Bronchial epithelial cell (primary cell): ENCODE results near the gene TROAP. TPM values are rescaled to one million over a fixed set of nuclear protein-coding genes. Genes with fewer than 3 reads are reported as not detected.

Source experiments
- DNase-seq: peaks from one replicate; pipeline ENCODE4 v3.0.0-alpha.2; 2010; ENCODE audit warnings: low read depth
- FAIRE-seq: peaks from 2 replicates; lab custom pipeline; 2011; peaks lifted over from hg19 to GRCh38; lab: Jason Lieb, UNC
- H3K27me3 ChIP-seq: 2 replicates; pipeline ENCODE4 v1.5.1; 2011; ENCODE audit warnings: low read length; ENCODE audit not compliant: control insufficient read depth, insufficient read depth
- H3K36me3 ChIP-seq: 2 replicates; pipeline ENCODE4 v1.5.1; 2011; ENCODE audit warnings: low read length; ENCODE audit not compliant: control insufficient read depth, insufficient read depth
- H3K4me3 ChIP-seq: 2 replicates; pipeline ENCODE4 v1.5.1; 2011; ENCODE audit warnings: mild to moderate bottlenecking, low read depth, low read length, control low read depth
- total RNA-seq: library from RNA; depleted of rRNA; stranded (reverse); fragments of >200 nt; gene quantifications from 2 replicates; pipeline ENCODE4 v1.2.1, GENCODE V29; 2014
- TF ChIP-seq, protein P1 (sequence below): IDR thresholded peaks from 2 replicates; pipeline ENCODE4 v1.5.1; 2011; ENCODE audit warnings: mild to moderate bottlenecking, moderate library complexity, low read length, control low read depth, inconsistent platforms; ENCODE audit not compliant: insufficient read depth, severe bottlenecking

The TROAP gene, protein sequence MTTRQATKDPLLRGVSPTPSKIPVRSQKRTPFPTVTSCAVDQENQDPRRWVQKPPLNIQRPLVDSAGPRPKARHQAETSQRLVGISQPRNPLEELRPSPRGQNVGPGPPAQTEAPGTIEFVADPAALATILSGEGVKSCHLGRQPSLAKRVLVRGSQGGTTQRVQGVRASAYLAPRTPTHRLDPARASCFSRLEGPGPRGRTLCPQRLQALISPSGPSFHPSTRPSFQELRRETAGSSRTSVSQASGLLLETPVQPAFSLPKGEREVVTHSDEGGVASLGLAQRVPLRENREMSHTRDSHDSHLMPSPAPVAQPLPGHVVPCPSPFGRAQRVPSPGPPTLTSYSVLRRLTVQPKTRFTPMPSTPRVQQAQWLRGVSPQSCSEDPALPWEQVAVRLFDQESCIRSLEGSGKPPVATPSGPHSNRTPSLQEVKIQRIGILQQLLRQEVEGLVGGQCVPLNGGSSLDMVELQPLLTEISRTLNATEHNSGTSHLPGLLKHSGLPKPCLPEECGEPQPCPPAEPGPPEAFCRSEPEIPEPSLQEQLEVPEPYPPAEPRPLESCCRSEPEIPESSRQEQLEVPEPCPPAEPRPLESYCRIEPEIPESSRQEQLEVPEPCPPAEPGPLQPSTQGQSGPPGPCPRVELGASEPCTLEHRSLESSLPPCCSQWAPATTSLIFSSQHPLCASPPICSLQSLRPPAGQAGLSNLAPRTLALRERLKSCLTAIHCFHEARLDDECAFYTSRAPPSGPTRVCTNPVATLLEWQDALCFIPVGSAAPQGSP
- 2.6 and 5.2 TPM in 2 replicates for total RNA-seq

DNA sequence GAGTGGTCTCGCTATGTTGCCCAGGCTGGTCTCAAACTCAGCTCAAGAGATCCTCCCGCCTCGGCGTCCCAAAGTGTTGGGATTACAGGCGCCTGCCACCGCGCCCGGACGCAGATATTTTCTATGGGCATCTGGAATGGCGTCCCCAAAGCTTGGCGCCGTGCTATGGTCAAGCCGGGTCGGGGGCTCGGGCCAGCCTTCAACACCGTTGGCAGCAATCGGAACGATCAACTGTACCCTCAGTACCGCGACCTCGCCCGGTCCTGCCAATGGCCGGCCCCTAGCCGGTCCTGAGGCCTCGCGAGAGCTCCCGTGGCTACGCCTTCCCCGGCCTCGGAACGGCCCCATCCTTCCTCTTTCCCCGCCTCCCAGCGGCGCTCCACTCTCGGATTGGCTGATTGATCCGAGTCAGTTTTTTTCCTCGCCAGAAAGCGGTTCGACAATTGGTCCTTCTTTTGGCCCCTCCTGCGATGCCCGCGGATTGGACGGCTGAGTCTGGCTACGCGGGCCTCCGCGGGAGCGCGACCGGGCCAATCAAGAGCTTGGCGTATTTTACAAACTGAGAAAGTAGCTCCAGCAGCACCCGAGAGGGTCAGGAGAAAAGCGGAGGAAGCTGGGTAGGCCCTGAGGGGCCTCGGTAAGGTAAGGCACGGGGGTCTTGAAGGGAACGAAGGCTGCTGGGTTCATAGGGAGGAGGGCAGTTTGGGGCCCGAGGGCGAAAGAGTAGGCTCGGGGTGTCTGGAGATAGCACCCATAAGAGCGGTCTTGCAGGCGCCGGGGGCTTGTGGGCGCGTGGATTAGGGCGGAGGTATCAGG lies at the start of gene TROAP:
Gene TROAP, plus strand, starts transcription at position 548 of the 816 bp plus-strand sequence. CDS start 354 bp downstream, outside the sequence.
- TF ChIP-seq, protein P1, sequence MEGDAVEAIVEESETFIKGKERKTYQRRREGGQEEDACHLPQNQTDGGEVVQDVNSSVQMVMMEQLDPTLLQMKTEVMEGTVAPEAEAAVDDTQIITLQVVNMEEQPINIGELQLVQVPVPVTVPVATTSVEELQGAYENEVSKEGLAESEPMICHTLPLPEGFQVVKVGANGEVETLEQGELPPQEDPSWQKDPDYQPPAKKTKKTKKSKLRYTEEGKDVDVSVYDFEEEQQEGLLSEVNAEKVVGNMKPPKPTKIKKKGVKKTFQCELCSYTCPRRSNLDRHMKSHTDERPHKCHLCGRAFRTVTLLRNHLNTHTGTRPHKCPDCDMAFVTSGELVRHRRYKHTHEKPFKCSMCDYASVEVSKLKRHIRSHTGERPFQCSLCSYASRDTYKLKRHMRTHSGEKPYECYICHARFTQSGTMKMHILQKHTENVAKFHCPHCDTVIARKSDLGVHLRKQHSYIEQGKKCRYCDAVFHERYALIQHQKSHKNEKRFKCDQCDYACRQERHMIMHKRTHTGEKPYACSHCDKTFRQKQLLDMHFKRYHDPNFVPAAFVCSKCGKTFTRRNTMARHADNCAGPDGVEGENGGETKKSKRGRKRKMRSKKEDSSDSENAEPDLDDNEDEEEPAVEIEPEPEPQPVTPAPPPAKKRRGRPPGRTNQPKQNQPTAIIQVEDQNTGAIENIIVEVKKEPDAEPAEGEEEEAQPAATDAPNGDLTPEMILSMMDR = no peak
- Histone ChIP-seq H3K27me3 (no peaks in the 10 kb centered on the region), H3K4me3 (peak within 1 kb of the TSS; percentile 68), H3K36me3 (peaks cover 6% of the 10 kb centered on the region)
- DNase-seq (peak; percentile 96), FAIRE-seq (no peak)

DNA sequence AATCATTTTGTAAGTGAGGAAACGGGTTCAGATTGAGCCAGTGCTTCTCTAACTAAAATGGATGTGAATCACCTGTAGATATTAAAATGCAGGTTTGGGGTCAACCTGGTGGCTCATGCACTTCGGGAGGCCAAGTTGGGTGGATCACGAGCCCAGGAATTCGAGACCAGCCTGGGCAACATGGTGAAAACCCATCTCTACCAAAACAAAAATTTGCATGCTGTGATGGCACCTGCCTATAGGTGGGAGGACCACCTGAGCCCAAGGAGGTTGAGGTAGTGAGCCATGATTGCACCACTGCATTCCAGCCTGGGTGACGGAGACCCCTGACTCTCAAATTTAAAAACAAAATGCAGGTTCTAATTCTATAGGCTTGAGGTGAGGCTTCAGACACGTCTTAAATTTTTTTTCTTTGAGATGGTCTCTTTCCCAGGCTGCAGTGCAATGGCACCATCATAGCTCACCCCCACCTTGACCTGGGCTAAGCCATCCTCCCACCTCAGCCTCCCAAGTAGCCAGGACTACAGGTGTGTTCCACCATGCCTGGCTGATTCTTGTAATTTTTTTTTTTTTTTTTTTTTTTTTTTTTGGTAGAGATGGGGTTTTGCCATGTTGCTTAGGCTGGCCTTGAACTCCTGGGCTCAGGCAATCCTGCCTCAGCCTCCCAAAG lies 49.2 kb upstream of the TROAP start:
- Histone ChIP-seq H3K27me3 (no peaks in the 10 kb centered on the region), H3K36me3 (peaks cover 23% of the 10 kb centered on the region), H3K4me3 (no peak overlapping the region)
- DNase-seq (no peak), FAIRE-seq (no peak)
- TF ChIP-seq, protein P1 = no peak

DNA sequence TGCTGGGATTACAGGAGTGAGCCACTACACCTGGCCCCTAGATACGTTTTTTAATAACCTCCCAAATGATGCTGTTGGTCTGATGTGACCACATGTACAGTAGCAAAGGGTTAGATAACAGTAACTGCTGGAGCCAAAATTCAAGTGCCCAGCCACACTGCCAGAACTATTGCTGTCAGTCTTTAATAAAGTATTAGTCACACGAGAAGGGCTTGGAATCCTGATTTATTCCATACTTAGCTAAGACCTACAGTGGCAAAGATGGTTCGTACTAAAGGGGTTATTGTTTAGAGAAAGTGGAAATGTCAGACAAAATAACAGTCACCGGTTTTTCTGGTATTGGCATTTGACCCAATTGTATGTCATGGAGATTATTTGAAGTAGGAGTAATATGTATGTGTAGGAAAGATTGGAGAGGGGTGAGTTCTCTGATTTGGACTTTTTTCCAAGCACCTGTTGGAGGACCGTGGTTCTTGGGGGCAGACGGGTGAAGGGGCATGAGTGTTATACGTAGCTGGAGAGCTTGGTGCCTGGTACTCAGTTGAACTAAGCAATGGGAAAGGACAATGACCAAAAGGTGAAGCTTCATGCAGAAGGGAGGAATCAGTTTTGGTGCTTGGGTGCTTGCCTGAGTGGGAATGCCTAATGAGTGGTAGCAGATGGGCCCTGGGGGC lies 48.5 kb upstream of the TROAP start:
- no peak for DNase-seq
- Histone ChIP-seq H3K36me3 (peaks cover 19% of the 10 kb centered on the region), H3K4me3 (no peak overlapping the region), H3K27me3 (no peaks in the 10 kb centered on the region)
- FAIRE-seq = no peak
- TF ChIP-seq, protein P1 = no peak

DNA sequence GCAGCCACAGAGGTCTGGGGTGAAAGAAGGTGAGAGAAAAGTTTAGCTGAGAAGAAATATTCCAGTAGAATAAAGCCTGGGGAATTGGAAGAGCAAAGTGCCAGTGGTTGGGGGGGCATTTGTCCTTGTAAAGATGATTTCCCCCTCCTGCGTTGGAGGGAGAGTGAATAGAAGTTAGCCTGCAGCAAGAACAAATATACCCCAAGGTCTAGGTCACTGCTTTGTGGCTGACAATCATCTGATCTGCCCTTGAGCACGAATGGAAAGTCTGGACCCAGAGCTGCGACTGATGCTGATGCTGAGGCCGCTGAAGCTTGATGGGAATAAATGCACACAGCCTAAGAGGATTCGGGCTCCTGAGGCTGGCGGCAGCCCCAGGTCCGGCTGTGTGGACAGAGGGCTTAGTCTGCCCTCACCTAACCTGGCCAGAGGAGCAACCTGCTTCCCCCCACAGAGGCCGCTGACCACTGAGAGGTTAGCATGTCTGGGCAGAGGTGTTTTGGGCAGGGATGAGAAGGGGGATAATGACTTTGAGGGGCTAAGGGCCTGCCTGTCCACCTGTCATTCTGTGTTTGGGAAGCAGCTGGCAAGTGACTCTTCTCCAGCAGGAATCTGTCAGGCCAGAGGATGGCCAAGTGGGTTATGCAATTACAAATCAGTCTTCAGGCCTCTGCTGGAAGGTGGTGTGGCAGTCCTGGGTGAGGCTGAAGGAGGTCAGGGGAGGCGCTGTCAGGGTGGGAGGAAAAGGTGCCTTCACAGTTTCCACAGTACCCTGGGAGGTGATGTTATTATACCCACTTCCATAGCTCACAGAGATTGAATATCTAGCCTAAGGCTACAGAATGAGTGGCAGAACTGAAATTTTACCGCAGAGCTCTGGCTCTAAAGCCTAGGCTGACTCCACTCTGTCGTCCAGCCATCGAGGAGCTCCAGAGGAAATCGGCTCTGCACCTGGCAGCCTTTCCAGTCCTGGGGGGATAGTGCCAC lies 46.5 kb upstream of the TROAP start:
- TF ChIP-seq, protein P1 = no peak
- DNase-seq = no peak
- no peak for FAIRE-seq
- Histone ChIP-seq H3K27me3 (no peaks in the 10 kb centered on the region), H3K4me3 (no peak overlapping the region), H3K36me3 (peaks cover 4% of the 10 kb centered on the region)
